HG03521 (cell line): ENCODE results near the gene CCDC27.
"Not testable (repeated sequence)": the region's sequence is repeated elsewhere in the genome, so short reads cannot be mapped to it uniquely, and the experiment has no call there.

Source experiments
- ATAC-seq: cut with Tn5 transposase; IDR thresholded peaks from one replicate; pipeline ENCODE4 v1.9.1; 2021; ENCODE audit warnings: mild to moderate bottlenecking, moderate library complexity; ENCODE audit not compliant: unreplicated experiment

CCDC27 gene

GRCh38 chr1:3735027-3735681 lies 17.1 kb upstream of the CCDC27 start:
- ATAC-seq, result no peak

GRCh38 chr1:3735688-3736087 lies 16.6 kb upstream of the CCDC27 start:
- ATAC-seq, result no peak

- no peak for ATAC-seq
Measured at GRCh38 chr1:3736131-3736561, 16.1 kb upstream of the CCDC27 start.

- ATAC-seq, result no peak
Measured at GRCh38 chr1:3736708-3737107, 15.5 kb upstream of the CCDC27 start.

GRCh38 chr1:3738943-3739342 lies 13.3 kb upstream of the CCDC27 start:
- ATAC-seq, result no peak

- ATAC-seq, result no peak
Measured at GRCh38 chr1:3740042-3740441, 12.2 kb upstream of the CCDC27 start.

- no peak for ATAC-seq
Measured at GRCh38 chr1:3740752-3741151, 11.5 kb upstream of the CCDC27 start.

- no peak for ATAC-seq
Measured at GRCh38 chr1:3741566-3742438, 10.4 kb upstream of the CCDC27 start.

- no peak for ATAC-seq
Measured at GRCh38 chr1:3742439-3743298, 9.6 kb upstream of the CCDC27 start.

GRCh38 chr1:3743421-3743820 lies 8.8 kb upstream of the CCDC27 start:
- no peak for ATAC-seq

GRCh38 chr1:3743826-3744225 lies 8.4 kb upstream of the CCDC27 start:
- ATAC-seq, result no peak

GRCh38 chr1:3744646-3745045 lies 7.6 kb upstream of the CCDC27 start:
- ATAC-seq, result no peak

GRCh38 chr1:3745071-3745470 lies 7.2 kb upstream of the CCDC27 start:
- ATAC-seq, result no peak

GRCh38 chr1:3745590-3746381 lies 6.5 kb upstream of the CCDC27 start:
- ATAC-seq, result no peak

- no peak for ATAC-seq
Measured at GRCh38 chr1:3746389-3746829, 5.8 kb upstream of the CCDC27 start.

- ATAC-seq, result no peak
Measured at GRCh38 chr1:3746830-3747521, 5.3 kb upstream of the CCDC27 start.

GRCh38 chr1:3747522-3747848 lies 4.8 kb upstream of the CCDC27 start:
- no peak for ATAC-seq

GRCh38 chr1:3747903-3748302 lies 4.3 kb upstream of the CCDC27 start:
- no peak for ATAC-seq

GRCh38 chr1:3748316-3748900 lies 3.8 kb upstream of the CCDC27 start:
- ATAC-seq, result not testable (repeated sequence)

- ATAC-seq, result no peak
Measured at GRCh38 chr1:3749512-3749911, 2.7 kb upstream of the CCDC27 start.
